GM19463 (cell line): ENCODE measurements around the gene IL1RAPL2.
"Not testable (repeated sequence)": the region's sequence is repeated elsewhere in the genome, so short reads cannot be mapped to it uniquely, and the experiment has no call there.

Experiments used
- ATAC-seq: cut with Tn5 transposase; IDR thresholded peaks from one replicate; pipeline ENCODE4 v1.9.1; 2021; ENCODE audit warnings: mild to moderate bottlenecking, moderate library complexity; ENCODE audit not compliant: unreplicated experiment

Gene IL1RAPL2

DNA sequence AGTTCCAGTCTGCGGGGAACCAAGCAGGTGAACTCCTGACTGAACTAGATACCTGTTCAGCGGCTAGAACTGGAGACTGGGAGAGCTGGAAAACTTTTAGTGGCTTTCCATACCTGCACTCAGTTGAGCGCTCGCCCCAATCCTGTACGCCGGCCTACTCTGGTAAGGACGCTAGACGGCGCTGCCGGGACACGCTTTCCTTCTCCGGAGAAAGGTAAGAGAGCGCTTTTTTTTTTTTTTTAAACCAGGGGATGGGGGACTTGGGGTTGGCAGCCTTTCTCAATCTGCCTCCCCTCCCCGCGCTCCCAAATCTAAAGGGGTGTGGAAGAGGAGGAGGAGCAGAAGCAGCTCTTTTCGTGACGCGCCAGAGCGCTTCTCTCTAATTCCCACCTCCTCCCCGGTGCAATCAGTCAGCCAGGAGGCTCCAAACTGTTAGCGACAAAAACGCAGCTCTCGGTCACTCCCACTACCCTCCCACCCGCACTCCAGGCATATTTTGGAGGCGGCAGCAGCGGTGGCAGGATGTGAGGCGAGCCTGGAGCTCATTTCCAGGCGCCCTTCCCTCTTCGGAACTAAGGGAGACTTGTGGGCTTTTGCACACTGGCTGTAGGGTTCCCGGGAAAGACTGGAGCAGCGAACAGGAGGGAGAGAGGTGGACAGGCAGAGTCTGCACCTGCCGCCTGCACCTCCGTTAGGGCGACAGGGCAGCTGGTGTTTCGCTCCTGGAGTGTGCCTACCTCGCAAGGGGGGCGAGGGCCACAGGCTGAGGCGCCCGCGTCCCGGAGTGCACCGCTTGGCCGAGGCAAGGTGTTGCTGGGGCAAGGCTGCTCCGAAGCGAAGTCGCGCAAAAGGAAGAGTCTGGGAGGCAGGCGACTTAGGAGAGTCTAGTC, at the start of gene IL1RAPL2:
IL1RAPL2 (plus strand) TSS at position 409 of the 890 bp plus-strand sequence.
- ATAC-seq = no peak

DNA sequence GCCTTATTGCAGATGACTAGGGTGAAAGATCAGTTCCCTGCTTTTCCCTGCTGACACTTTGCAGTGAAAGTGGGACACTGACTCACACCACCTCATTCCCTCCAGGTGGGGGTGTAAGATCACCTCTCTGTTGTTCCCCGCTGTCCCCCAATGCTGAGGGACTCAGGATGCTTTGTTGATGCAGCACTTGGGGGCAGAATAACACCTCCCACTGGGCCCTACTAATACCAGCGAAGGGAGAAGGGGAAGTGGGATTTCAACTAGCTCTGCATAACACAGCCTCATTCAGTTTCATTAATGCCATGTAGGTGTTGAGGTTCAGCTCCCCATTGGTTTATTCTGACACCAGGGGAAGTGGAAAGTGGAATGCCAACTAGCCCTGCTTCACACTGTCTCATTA, 43.6 kb upstream of the IL1RAPL2 start:
- ATAC-seq = no peak

DNA sequence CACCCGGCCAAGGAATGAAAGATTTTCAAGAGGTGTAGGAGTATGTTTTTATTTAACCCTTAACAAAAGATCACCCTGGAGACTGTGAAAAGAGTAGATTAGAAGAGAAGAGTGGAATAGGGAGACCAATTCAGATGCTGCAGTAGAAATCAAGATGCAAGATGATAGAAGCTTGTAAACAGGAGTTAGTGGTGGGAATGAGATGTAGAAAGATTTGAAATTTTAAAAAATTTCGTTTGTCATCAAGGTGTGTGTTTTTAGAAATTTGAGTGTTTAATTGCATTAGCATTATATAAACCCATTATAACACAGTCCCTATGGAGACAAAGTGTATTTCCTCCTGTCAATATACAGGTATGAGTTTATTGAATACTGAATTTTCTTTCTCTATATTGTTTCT, 42.1 kb upstream of the IL1RAPL2 start:
- no peak for ATAC-seq

- ATAC-seq = no peak
These were observed 26.9 kb upstream of the IL1RAPL2 start for GRCh38 chrX:104539081-104539480.

GRCh38 chrX:104542447-104542846, 23.6 kb upstream of the IL1RAPL2 start:
- ATAC-seq = not testable (repeated sequence)

DNA sequence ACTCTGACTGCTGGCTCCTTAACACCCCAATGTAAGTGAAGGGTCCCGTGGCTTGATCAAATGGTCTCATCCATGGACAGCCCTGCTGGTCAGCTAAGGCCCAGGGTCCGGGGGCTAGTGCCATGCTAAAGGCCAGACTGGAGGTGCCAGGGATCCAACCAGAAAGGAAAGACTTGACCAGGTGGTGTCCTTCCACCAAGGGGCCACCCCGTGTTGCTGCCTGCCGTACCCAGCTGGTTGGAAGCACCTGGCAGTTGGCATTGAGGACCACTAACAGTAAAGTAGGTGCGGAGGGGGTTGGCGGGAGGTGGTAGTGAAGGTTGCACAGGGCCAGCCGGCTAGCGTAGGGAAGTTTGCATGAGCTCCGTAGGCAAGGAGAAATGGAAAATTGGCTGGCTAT, 1.7 kb upstream of the IL1RAPL2 start:
- ATAC-seq = no peak

GRCh38 chrX:104564921-104565703, 887 bp upstream of the IL1RAPL2 start:
- ATAC-seq = no peak

- ATAC-seq = no peak
These were observed 892 bp downstream of the IL1RAPL2 start for GRCh38 chrX:104566681-104567501.

DNA sequence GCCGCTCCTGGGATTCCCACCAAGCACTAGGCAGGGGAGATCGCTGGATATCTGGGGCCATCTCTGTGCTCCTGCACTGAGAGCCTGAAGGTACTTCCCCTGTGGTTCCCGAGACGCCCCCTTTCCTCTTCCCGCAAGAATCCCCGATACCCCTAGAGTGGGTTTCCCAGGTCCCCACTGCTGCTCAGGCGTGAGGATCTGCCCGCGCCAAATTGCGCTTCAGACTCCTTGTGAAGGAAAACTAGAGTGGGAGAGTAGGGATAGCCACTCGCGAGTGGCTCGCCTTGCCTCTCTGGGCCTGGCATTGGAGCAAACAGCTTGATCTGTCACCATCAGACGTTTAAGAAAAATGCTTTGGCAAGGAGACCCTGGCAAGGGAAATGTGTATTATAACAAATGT, 1.5 kb downstream of the IL1RAPL2 start:
- no peak for ATAC-seq

DNA sequence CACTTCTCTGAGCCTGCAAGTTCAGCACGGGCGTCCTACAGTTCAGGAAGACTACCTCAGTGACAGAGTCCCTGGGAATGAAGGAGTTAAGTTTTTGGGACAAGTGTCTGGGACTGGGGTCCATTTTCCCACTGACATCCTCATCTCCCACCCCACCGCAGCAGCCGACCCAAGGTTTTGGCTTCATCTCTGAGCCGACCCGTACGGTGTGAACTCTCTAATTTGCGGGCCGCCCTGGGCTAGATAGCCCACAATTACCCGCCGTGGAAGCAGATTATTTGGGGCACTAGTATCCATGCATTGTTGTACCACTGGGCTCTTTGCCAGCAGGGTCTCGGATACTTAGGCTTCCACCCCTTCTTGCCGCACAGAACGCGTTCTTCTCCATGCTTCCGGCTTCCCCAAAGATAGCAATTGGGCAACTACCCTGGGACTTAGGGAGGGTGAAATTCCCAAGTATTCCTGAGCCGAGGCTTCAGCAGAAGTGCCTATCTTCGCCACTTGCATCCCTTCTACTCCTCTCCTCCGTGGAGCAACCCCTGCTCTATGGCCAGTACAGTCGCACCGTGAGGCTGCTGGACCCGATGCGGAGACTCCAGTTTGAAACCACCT, 2.4 kb downstream of the IL1RAPL2 start:
- no peak for ATAC-seq

DNA sequence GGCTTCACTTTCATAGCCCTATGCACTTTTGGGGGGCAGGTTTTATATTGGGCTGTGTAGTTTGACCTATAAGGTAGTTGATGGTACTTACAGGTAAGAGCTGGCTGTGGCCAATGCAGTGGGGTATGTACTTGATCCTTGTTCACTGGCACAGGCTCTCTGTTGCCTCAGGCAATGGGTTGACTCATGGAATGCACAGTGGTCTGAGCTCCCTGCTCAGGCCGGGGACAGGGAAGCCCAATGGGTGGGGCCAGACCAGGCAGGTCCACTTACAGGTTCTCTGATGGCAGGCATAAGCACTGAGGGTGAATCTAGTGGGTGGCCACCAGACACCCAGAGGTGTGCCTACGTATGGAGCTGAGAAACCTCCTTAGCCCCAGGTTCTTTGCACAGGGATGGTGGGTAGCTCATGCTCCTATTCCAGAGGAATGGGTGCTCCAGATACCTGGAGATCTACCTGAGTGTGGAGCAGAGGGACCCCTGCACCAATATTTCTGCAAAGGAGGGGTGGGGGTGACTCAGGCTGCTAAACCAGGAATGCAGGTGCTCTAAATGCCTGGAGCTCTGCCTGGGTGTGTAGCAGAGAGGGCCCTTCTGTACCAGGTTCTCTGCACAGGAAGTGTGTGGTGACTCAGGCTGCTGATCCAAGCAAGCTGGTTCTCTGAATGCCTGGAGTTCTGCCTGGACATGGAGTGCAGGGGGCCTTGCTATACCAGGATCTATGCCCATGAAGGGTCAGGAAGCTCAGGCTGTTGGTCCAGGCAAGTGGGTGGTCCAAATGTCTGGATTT, 52.3 kb downstream of the IL1RAPL2 start:
- ATAC-seq = no peak

DNA sequence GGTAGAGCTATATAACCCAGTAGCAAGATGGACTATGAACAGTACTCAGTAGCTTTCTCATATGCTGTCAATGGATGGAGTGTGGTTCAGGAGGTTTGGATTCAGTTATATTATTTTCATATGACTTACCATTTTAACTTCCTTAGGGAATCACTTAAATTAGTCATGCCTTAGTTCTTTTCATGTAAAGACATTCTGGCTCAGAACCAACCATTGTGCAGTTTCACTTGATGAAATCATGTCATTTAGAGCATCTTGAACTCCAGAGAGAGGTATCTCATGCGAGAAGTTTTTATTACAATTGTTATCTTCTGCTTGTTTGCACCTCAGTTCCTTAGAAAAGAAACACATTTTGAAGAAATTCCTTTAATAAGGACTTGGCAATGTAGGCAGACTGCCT, 55.8 kb downstream of the IL1RAPL2 start:
- no peak for ATAC-seq

DNA sequence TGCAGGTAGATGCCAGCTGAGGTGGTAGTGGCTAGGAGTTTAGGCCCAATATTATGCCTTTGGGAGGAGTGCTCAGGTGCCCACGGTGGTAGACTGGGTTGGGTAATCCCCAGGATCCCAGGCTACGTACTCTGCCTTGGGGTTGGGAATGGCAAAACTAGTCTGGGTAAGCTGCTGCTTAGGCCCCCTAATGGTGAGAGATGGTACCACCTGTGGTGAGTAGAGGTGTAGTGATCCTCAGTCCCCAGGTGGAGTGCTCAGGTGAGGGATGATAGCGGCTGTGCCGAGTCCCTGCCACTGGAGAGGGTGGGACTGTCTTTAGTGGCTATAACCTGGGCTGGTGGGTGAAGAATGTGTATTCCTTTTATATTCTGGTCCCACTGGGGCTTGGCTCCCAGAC, 75.2 kb downstream of the IL1RAPL2 start:
- ATAC-seq = no peak

- no peak for ATAC-seq
These were observed 81.1 kb downstream of the IL1RAPL2 start for GRCh38 chrX:104647084-104647483.

- ATAC-seq = no peak
These were observed 93.2 kb downstream of the IL1RAPL2 start for GRCh38 chrX:104659005-104659744.

- ATAC-seq = no peak
These were observed 94.1 kb downstream of the IL1RAPL2 start for GRCh38 chrX:104660092-104660491.

DNA sequence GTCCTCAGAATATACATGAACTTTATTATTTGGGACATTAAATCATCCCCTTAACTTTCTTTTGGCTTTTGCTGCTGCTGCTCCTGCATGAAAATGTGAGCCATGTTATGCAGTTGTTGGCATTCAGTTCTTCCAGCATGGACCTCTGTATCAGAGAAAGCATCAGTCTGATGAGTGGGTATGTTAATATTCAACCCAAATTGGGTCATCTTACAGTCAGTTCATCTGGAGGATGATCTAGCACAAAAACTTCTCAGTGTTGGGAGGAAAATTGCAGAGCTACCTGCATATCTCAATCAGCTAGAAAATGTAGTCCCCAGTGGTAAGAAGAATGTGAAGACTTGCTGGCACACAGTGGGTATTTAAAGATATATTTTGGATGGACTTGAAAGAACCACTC, 96.7 kb downstream of the IL1RAPL2 start:
- ATAC-seq = no peak

GRCh38 chrX:104665691-104666090, 99.7 kb downstream of the IL1RAPL2 start:
- no peak for ATAC-seq

DNA sequence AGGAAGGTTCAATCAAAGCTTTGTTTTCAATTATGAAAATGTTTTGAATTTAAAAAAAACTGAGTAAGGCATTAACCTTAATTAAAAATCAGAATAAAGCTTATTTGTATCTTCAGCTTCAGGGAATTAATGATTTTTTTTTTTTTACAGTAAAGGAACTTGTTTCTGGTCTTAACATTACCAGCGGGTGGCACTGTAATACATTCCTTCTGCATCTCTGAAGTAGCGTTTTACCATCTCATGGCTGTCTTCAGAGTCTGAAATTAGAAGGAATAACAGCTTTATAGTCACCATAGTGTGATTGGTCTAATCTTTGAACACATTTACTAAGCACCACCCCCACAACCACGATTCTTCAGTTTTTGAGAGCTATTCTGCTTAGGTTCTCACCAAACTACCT, 102.6 kb downstream of the IL1RAPL2 start:
- ATAC-seq = no peak
